Measurements from ENCODE around the gene SPCS3.
"Not testable (repeated sequence)": the region's sequence is repeated elsewhere in the genome, so short reads cannot be mapped to it uniquely, and the experiment has no call there.

DNA sequence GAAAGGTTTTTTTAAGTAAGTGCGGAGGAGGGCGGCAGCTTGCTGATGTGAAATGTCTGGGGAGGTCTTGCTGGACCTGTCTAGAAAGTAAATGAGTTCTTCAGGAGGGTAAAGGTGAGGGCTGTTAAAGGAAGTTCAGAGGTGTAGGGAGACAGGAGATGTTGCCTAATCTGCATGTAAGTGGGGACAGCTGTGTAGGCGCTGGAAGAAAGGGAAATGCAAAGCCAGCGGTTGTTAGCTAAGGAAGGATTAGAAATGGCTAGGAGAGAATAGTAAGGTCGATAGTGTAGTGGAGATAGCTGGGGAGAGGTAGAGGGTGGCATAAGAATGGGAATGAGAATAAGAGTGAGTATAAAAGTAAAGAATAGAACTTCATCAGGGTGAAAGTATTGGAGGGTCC lies 23.9 kb upstream of the SPCS3 start:
- not testable (repeated sequence) for TF ChIP-seq CTCF (conservative IDR thresholded peaks at IDR 0.05; ENCODE audit: low read length); EZH2phosphoT487 (IDR thresholded peaks at IDR 0.05; ENCODE audit: borderline replicate concordance)
